Choroid plexus epithelial cell (primary cell): ENCODE measurements around the gene CEP85L.

ENCODE experiments used
- DNase-seq: peaks from one replicate; pipeline ENCODE4 v3.0.0-alpha.2; 2010; ENCODE audit warnings: low read depth
- H3K4me3 ChIP-seq: 2 replicates; pipeline ENCODE4 v1.5.1; 2011; ENCODE audit warnings: low read depth, mild to moderate bottlenecking, control low read depth, low read length, moderate library complexity
- CTCF ChIP-seq: conservative IDR thresholded peaks from 2 replicates; pipeline ENCODE4 v1.5.1; 2011; ENCODE audit warnings: low read depth, mild to moderate bottlenecking, control low read depth, inconsistent platforms, low read length, moderate library complexity

Gene CEP85L

GRCh38 chr6:118641042-118641441 is 10.3 kb downstream of the CEP85L start:
- no peak overlapping the region for H3K4me3 ChIP-seq
- no peak for DNase-seq
- no peak for TF ChIP-seq CTCF

- DNase-seq: no peak
- TF ChIP-seq CTCF: no peak
Observed at GRCh38 chr6:118639054-118639964, 12.1 kb downstream of the CEP85L start.

GRCh38 chr6:118638288-118638687 is 13.1 kb downstream of the CEP85L start:
- TF ChIP-seq CTCF: no peak
- no peak overlapping the region for H3K4me3 ChIP-seq
- no peak for DNase-seq

More at GRCh38 chr6:118639054-118639964, 12.1 kb downstream of the CEP85L start:
- H3K4me3 ChIP-seq: no peak overlapping the region

- H3K4me3 ChIP-seq: no peak overlapping the region
- no peak for DNase-seq
- no peak for TF ChIP-seq CTCF
Observed at GRCh38 chr6:118635909-118636735, 15.3 kb downstream of the CEP85L start.

GRCh38 chr6:118632359-118632758 is 19.0 kb downstream of the CEP85L start:
- DNase-seq: no peak
- H3K4me3 ChIP-seq: no peak overlapping the region
- TF ChIP-seq CTCF: no peak

- no peak for DNase-seq
- TF ChIP-seq CTCF: no peak
- H3K4me3 ChIP-seq: no peak overlapping the region
Observed at GRCh38 chr6:118630923-118631322, 20.5 kb downstream of the CEP85L start.
